Ishikawa (cell line): ENCODE results near the gene SMG1.

Experiments
- CEBPB ChIP-seq: IDR thresholded peaks from 2 replicates; pipeline ENCODE4 v1.6.1; 2012
- CREB1 ChIP-seq: IDR thresholded peaks from 2 replicates; pipeline ENCODE4 v1.6.1; 2012; ENCODE audit warnings: low read depth
- EGR1 ChIP-seq: IDR thresholded peaks from 2 replicates; pipeline ENCODE4 v1.6.1; 2012
- EP300 ChIP-seq: IDR thresholded peaks from 2 replicates; pipeline ENCODE4 v1.6.1; 2012; ENCODE audit warnings: borderline replicate concordance
- FOXM1 ChIP-seq: IDR thresholded peaks from 2 replicates; pipeline ENCODE4 v1.6.1; 2012; ENCODE audit warnings: low read depth, borderline replicate concordance
- NFIC ChIP-seq: IDR thresholded peaks from 2 replicates; pipeline ENCODE4 v1.6.1; 2012
- RAD21 ChIP-seq: IDR thresholded peaks from 2 replicates; pipeline ENCODE4 v1.6.1; 2012; ENCODE audit warnings: low read depth
- TAF1 ChIP-seq: IDR thresholded peaks from 2 replicates; pipeline ENCODE4 v1.6.1; 2012; ENCODE audit warnings: low read depth, mild to moderate bottlenecking
- TCF12 ChIP-seq: IDR thresholded peaks from 2 replicates; pipeline ENCODE4 v1.6.1; 2012; ENCODE audit warnings: low read depth
- TEAD4 ChIP-seq: IDR thresholded peaks from 2 replicates; pipeline ENCODE4 v1.6.1; 2012
- YY1 ChIP-seq: IDR thresholded peaks from 2 replicates; pipeline ENCODE4 v1.6.1; 2012; ENCODE audit warnings: low read depth
- ZBTB7A ChIP-seq: IDR thresholded peaks from 2 replicates; pipeline ENCODE4 v1.6.1; 2012; ENCODE audit warnings: low read depth
- TF ChIP-seq, protein P1 (sequence below): IDR thresholded peaks from 2 replicates; pipeline ENCODE4 v1.6.1; 2012; ENCODE audit warnings: low read depth, mild to moderate bottlenecking
- TF ChIP-seq, protein P2 (sequence below): IDR thresholded peaks from 2 replicates; pipeline ENCODE4 v1.6.1; 2012
- TF ChIP-seq, protein P3 (sequence below): IDR thresholded peaks from 2 replicates; pipeline ENCODE4 v1.6.1; 2012

SMG1 gene

DNA sequence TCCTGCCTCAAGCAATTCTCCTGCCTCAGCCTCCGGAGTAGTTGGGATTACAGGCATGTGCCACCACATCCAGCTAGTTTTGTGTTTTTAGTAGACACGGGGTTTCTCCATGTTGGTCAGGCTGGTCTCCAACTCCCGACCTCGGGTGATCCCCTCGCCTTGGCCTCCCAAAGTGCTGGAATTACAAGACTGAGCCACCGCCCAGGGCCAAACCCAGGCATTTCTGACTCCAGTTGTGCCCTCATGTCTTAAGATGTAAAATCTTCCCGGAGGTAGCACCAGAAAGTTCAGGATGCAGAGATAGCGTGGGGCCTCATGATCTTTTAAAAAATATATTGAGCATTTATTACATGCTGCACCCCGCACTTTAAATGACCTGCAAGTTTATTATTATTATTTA is 12.8 kb upstream of the SMG1 start:
- no peak for TF ChIP-seq FOXM1
- no peak for TF ChIP-seq EP300
- no peak for TF ChIP-seq TAF1
- TF ChIP-seq TEAD4: no peak
- TF ChIP-seq, protein P1, sequence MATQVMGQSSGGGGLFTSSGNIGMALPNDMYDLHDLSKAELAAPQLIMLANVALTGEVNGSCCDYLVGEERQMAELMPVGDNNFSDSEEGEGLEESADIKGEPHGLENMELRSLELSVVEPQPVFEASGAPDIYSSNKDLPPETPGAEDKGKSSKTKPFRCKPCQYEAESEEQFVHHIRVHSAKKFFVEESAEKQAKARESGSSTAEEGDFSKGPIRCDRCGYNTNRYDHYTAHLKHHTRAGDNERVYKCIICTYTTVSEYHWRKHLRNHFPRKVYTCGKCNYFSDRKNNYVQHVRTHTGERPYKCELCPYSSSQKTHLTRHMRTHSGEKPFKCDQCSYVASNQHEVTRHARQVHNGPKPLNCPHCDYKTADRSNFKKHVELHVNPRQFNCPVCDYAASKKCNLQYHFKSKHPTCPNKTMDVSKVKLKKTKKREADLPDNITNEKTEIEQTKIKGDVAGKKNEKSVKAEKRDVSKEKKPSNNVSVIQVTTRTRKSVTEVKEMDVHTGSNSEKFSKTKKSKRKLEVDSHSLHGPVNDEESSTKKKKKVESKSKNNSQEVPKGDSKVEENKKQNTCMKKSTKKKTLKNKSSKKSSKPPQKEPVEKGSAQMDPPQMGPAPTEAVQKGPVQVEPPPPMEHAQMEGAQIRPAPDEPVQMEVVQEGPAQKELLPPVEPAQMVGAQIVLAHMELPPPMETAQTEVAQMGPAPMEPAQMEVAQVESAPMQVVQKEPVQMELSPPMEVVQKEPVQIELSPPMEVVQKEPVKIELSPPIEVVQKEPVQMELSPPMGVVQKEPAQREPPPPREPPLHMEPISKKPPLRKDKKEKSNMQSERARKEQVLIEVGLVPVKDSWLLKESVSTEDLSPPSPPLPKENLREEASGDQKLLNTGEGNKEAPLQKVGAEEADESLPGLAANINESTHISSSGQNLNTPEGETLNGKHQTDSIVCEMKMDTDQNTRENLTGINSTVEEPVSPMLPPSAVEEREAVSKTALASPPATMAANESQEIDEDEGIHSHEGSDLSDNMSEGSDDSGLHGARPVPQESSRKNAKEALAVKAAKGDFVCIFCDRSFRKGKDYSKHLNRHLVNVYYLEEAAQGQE: no peak
- no peak for TF ChIP-seq TCF12
- TF ChIP-seq, protein P2, sequence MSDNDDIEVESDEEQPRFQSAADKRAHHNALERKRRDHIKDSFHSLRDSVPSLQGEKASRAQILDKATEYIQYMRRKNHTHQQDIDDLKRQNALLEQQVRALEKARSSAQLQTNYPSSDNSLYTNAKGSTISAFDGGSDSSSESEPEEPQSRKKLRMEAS: no peak

DNA sequence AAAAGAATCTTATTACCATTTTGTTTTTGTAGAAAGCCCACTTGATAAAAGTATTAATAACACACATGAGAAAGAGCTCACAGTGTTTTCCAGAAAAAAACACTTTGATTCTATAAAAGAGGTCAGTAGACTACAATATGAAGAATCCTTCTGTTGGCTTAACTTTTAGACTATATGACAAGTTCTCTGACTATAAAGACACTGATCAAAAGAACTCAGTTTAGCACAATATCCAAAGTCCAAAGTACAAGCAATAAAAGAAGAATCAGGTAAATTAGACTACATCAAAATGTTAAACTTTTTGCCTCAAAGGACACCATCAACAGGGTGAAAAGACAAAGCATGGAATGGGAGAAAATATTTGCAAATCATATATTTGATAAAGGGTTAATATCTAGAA is 11.2 kb upstream of the SMG1 start:
- TF ChIP-seq YY1 (no peak), TAF1 (no peak), EP300 (no peak), EGR1 (no peak), TCF12 (no peak), CEBPB (no peak), TEAD4 (no peak), CREB1 (no peak), NFIC (no peak), RAD21 (no peak), FOXM1 (no peak)
- TF ChIP-seq, protein P2: no peak
- TF ChIP-seq, protein P3, sequence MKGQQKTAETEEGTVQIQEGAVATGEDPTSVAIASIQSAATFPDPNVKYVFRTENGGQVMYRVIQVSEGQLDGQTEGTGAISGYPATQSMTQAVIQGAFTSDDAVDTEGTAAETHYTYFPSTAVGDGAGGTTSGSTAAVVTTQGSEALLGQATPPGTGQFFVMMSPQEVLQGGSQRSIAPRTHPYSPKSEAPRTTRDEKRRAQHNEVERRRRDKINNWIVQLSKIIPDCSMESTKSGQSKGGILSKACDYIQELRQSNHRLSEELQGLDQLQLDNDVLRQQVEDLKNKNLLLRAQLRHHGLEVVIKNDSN: no peak
- TF ChIP-seq, protein P1: no peak

DNA sequence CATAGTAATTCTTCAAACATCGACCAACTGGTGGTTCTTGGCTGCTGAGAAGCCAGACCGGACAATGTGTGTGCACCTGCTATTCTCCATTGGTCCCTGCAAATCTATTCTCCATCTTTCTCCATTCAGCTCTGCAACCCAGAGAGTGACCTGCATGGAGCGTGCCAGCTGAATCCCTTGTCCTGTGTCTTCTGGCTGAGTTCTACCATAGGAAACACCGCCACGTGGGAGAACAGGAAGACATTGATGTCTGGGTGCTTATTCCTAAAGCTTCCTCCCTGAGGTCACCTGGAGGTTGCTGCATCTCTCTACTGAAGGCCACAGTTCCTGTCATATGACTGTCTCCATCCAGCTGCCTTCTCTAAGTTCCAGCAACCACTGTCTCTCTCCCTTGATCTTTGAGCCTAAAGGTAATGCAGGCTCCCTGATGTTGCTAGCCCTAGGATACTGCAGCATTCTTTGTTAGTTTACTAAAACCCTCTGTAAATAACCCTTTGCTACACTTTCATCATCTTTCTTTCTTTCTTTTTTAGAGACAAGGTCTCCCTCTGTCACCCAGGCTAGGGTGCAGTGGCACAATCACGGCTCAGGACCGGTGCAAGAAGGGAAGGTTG is 10.6 kb upstream of the SMG1 start:
- TF ChIP-seq CEBPB (no peak), CREB1 (no peak), TAF1 (no peak), TCF12 (no peak)
- TF ChIP-seq, protein P2: no peak

DNA sequence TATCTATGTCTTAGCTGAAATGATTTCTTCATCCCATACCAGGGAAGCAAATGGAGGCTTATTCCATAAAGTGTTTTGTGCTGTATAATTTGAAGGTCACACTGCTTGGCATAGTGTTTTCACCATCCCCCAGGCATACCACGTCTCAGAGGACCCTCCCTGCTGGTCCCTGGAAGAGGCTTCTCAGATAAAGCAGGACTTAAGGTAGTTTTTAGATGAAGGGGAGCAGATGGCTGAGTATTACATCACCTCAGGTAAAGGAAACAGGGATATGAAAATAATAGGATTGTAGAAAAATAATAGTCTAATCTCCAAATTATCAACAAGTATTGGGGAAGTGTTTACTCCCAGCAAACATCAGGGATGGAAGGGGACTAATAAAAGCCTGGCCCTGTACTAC is 7.3 kb upstream of the SMG1 start:
- TF ChIP-seq NFIC: no peak
- no peak for TF ChIP-seq TCF12
- no peak for TF ChIP-seq FOXM1
- TF ChIP-seq EGR1: no peak
- TF ChIP-seq, protein P2: no peak
- TF ChIP-seq EP300: no peak
- TF ChIP-seq RAD21: no peak
- no peak for TF ChIP-seq CEBPB
- TF ChIP-seq ZBTB7A: no peak
- no peak for TF ChIP-seq CREB1
- no peak for TF ChIP-seq YY1
- TF ChIP-seq, protein P3: no peak
- TF ChIP-seq, protein P1: no peak
- no peak for TF ChIP-seq TAF1
- no peak for TF ChIP-seq TEAD4
